GM23338 (cell line): Measurements from ENCODE around the gene SLC6A11. TPM values are rescaled to one million over a fixed set of nuclear protein-coding genes. Genes with fewer than 3 reads are reported as not detected.

ENCODE experiments used
- ATAC-seq: fragments of 200-7000 bp; cut with Tn5 transposase; 3 replicates; pipeline ENCODE4 v1.9.1; 2020
- DNase-seq: peaks from one replicate; pipeline ENCODE4 v3.0.0-alpha.2; 2015; ENCODE audit warnings: low spot score
- H2AFZ ChIP-seq: fragments of 200-600 bp; sonication (generic); 2 replicates; pipeline ENCODE4 v1.8.0; 2016; ENCODE audit warnings: antibody characterized with exemption, mild to moderate bottlenecking, moderate library complexity
- H3F3A ChIP-seq: fragments of 200-600 bp; sonication (generic); replicated peaks from 2 replicates; pipeline ENCODE4 v1.8.0; 2017; ENCODE audit warnings: antibody characterized with exemption, mixed run types, low read depth
- H3K27ac ChIP-seq: fragments of 200-600 bp; sonication (generic); 2 replicates; pipeline ENCODE4 v1.6.1; 2016; ENCODE audit warnings: low read depth
- H3K27me3 ChIP-seq: fragments of 200-600 bp; sonication (generic); 2 replicates; pipeline ENCODE4 v1.8.0; 2016; ENCODE audit warnings: mild to moderate bottlenecking, mixed run types, moderate library complexity; ENCODE audit not compliant: insufficient read depth
- H3K36me3 ChIP-seq: fragments of 200-600 bp; sonication (generic); 2 replicates; pipeline ENCODE4 v1.8.0; 2016; ENCODE audit warnings: mild to moderate bottlenecking; ENCODE audit not compliant: insufficient read depth
- H3K4me1 ChIP-seq: fragments of 200-600 bp; sonication (generic); 2 replicates; pipeline ENCODE4 v1.8.0; 2016; ENCODE audit warnings: mild to moderate bottlenecking, moderate library complexity; ENCODE audit not compliant: insufficient read depth
- H3K4me2 ChIP-seq: fragments of 200-600 bp; sonication (generic); 2 replicates; pipeline ENCODE4 v1.7.1; 2017; ENCODE audit warnings: mixed run types
- H3K4me3 ChIP-seq: fragments of 200-600 bp; sonication (generic); 2 replicates; pipeline ENCODE4 v1.6.1; 2016; ENCODE audit warnings: mixed run types
- H3K79me2 ChIP-seq: fragments of 200-600 bp; sonication (generic); replicated peaks from 2 replicates; pipeline ENCODE4 v1.8.0; 2017; ENCODE audit warnings: mild to moderate bottlenecking; ENCODE audit not compliant: insufficient read depth
- H3K9me2 ChIP-seq: fragments of 200-600 bp; sonication (generic); 2 replicates; pipeline ENCODE4 v1.8.0; 2017; ENCODE audit not compliant: insufficient read depth
- H4K20me1 ChIP-seq: fragments of 200-600 bp; sonication (generic); replicated peaks from 2 replicates; pipeline ENCODE4 v1.8.0; 2017; ENCODE audit warnings: mild to moderate bottlenecking; ENCODE audit not compliant: insufficient read depth
- H3K27ac Mint-ChIP-seq: 2 replicates; pipeline ENCODE4 v1.8.0; 2020; ENCODE audit warnings: inconsistent platforms, mild to moderate bottlenecking, moderate library complexity, mixed read lengths
- H3K27me3 Mint-ChIP-seq: 3 replicates; pipeline ENCODE4 v1.8.0; 2022; ENCODE audit warnings: low read depth, mild to moderate bottlenecking, moderate library complexity, mixed read lengths, inconsistent platforms; ENCODE audit not compliant: insufficient read depth, poor library complexity
- H3K36me3 Mint-ChIP-seq: 3 replicates; pipeline ENCODE4 v1.8.0; 2021; ENCODE audit warnings: low read depth, mild to moderate bottlenecking, inconsistent platforms, moderate library complexity, mixed read lengths
- H3K4me1 Mint-ChIP-seq: 3 replicates; pipeline ENCODE4 v1.8.0; 2020; ENCODE audit warnings: mild to moderate bottlenecking, inconsistent platforms, mixed read lengths
- H3K4me3 Mint-ChIP-seq: 3 replicates; pipeline ENCODE4 v1.8.0; 2021; ENCODE audit warnings: moderate library complexity, mild to moderate bottlenecking, inconsistent platforms, mixed read lengths
- H3K9me3 Mint-ChIP-seq: 3 replicates; pipeline ENCODE4 v1.8.0; 2020; ENCODE audit warnings: moderate library complexity, mild to moderate bottlenecking, inconsistent platforms, mixed read lengths
- CREB1 ChIP-seq: fragments of 250-450 bp; sonication (Bioruptor Pico); IDR thresholded peaks from 2 replicates; pipeline ENCODE4 v1.5.0; 2020; ENCODE audit warnings: low read depth, mild to moderate bottlenecking, moderate library complexity
- CTCF ChIP-seq, 2 experiments: fragments of 200-600 bp in 1 of 2; sonication (generic) in 1 of 2; conservative IDR thresholded peaks; 2 replicates each; pipeline versions ENCODE4 v1.5.1 to v1.6.1; 2016 to 2017; ENCODE audit warnings: antibody characterized with exemption in 2 of 2, low read depth in 2 of 2, mild to moderate bottlenecking in 2 of 2, moderate library complexity in 1 of 2
- ETS1 ChIP-seq: IDR thresholded peaks from 2 replicates; pipeline ENCODE4 v1.6.1; 2016; ENCODE audit warnings: antibody characterized with exemption
- EZH2 ChIP-seq: fragments of 200-600 bp; sonication (generic); IDR thresholded peaks from one replicate; pipeline ENCODE4 v1.8.0; 2017; ENCODE audit warnings: antibody characterized with exemption, mild to moderate bottlenecking, low read depth; ENCODE audit not compliant: unreplicated experiment
- NANOG ChIP-seq: IDR thresholded peaks from 2 replicates; pipeline ENCODE4 v1.6.1; 2016; ENCODE audit warnings: antibody characterized with exemption, borderline replicate concordance
- POLR2AphosphoS5 ChIP-seq: IDR thresholded peaks from 2 replicates; pipeline ENCODE4 v1.6.1; 2016; ENCODE audit warnings: antibody characterized with exemption, low read depth
- ZNF462 ChIP-seq: fragments of 250-450 bp; sonication (Bioruptor Pico); IDR thresholded peaks from 2 replicates; pipeline ENCODE4 v1.5.0; 2020; ENCODE audit warnings: mild to moderate bottlenecking, moderate library complexity
- polyA plus RNA-seq: library from polyadenylated mRNA; unstranded; fragments of >200 nt; fragmentation: Nextera tagmentation; extraction: Ambion mirVana; gene quantifications from 2 replicates; pipeline ENCODE4 v1.2.1, GENCODE V29; 2016
- total RNA-seq: library from RNA; depleted of rRNA; stranded (reverse); fragments of >200 nt; shearing (Covaris generic); gene quantifications from 2 replicates; pipeline ENCODE4 v1.2.3, GENCODE V29; 2014

The SLC6A11 gene
- total and polyA plus RNA-seq, 2 experiments from 2014 or later, result 0.47 to 1.1 TPM

- Mint-ChIP-seq H3K27ac (no peak overlapping the region), H3K27me3 (peaks cover 5% of the 10 kb centered on the region), H3K9me3 (no peaks in the 10 kb centered on the region), H3K36me3 (no peaks in the 10 kb centered on the region), H3K4me3 (no peak overlapping the region), H3K4me1 (peaks cover 34% of the 10 kb centered on the region)
- H4K20me1 ChIP-seq, result no peaks in the 10 kb centered on the region
- H3K4me3 ChIP-seq, result no peak overlapping the region
- DNase-seq (no peak), ATAC-seq (no peak)
- 0 out of 2 replicates have a peak, but pooled peaks cover 3% of the 10 kb centered on the region for H3K9me2 ChIP-seq
- H3K27ac ChIP-seq, result no peak overlapping the region
- no peak for TF ChIP-seq POLR2AphosphoS5
- no peak for TF ChIP-seq CTCF (conservative IDR thresholded peaks at IDR 0.05; ENCODE audit: low read depth in 2 of 2)
- no peak for TF ChIP-seq EZH2
- no peaks in the 10 kb centered on the region for H3K79me2 ChIP-seq
- H2AFZ ChIP-seq, result no peak overlapping the region
- H3K4me1 ChIP-seq, result peaks cover 13% of the 10 kb centered on the region
- H3K36me3 ChIP-seq, result no peaks in the 10 kb centered on the region
- no peaks in the 10 kb centered on the region for H3K27me3 ChIP-seq
- no peak overlapping the region for H3K4me2 ChIP-seq
- no peaks in the 10 kb centered on the region for H3F3A ChIP-seq
Measured at GRCh38 chr3:10974746-10975375, 158.8 kb downstream of the SLC6A11 start.

GRCh38 chr3:10975695-10976234 lies 159.7 kb downstream of the SLC6A11 start:
- Mint-ChIP-seq H3K9me3 (no peaks in the 10 kb centered on the region), H3K4me3 (no peak overlapping the region), H3K27me3 (peaks cover 5% of the 10 kb centered on the region), H3K4me1 (peaks cover 34% of the 10 kb centered on the region), H3K36me3 (no peaks in the 10 kb centered on the region), H3K27ac (no peak overlapping the region)
- Histone ChIP-seq H3K36me3 (no peaks in the 10 kb centered on the region), H3K9me2 (0 out of 2 replicates have a peak, but pooled peaks cover 3% of the 10 kb centered on the region), H3F3A (no peaks in the 10 kb centered on the region), H3K27ac (no peak overlapping the region), H3K27me3 (no peaks in the 10 kb centered on the region), H4K20me1 (no peaks in the 10 kb centered on the region), H3K4me3 (no peak overlapping the region), H3K79me2 (no peaks in the 10 kb centered on the region), H3K4me1 (peaks cover 13% of the 10 kb centered on the region), H3K4me2 (no peak overlapping the region), H2AFZ (no peak overlapping the region)
- no peak for DNase-seq
- ATAC-seq, result no peak
- TF ChIP-seq CREB1, result no peak
- TF ChIP-seq CTCF (conservative IDR thresholded peaks at IDR 0.05; ENCODE audit: low read depth in 2 of 2), result no peak
- TF ChIP-seq NANOG, result no peak
- no peak for TF ChIP-seq ETS1
- no peak for TF ChIP-seq EZH2
- TF ChIP-seq ZNF462 (CRISPR knock-in tag), result no peak
